ENCODE results near the gene LETMD1. TPM values are rescaled to one million over a fixed set of nuclear protein-coding genes. Genes with fewer than 3 reads are reported as not detected.
"Not testable (repeated sequence)": the region's sequence is repeated elsewhere in the genome, so short reads cannot be mapped to it uniquely, and the experiment has no call there.

LETMD1 gene
- total RNA-seq, 2 experiments from 2014 or later = 88.7 to 89.0 TPM

- Mint-ChIP-seq H3K4me1 (ENCODE audit: low read depth) (peaks cover 50% of the 10 kb centered on the region), H3K27me3 (ENCODE audit: low read depth) (no peaks in the 10 kb centered on the region), H3K4me3 (no peak overlapping the region), H3K27ac (no peak overlapping the region), H3K36me3 (ENCODE audit: low read depth) (peaks cover 5% of the 10 kb centered on the region), H3K9me3 (no peaks in the 10 kb centered on the region)
- no peak for DNase-seq
- CTCF ChIA-PET = interaction anchor here (0.6 to 1.5 kb wide), 3 partner anchors 8 to 619 kb away, joined by 3 to 4 read pairs (median 3); no protein-coding TSS in a partner anchor
- intact Hi-C loops (cut with micrococcal nuclease) = no loop called here
Measured at GRCh38 chr12:51013441-51013840, 34.7 kb upstream of the LETMD1 start.

- DNase-seq; H3K9me3 Mint-ChIP-seq; H3K27ac Mint-ChIP-seq; CTCF ChIA-PET; H3K36me3 Mint-ChIP-seq (ENCODE audit: low read depth); H3K27me3 Mint-ChIP-seq (ENCODE audit: low read depth); intact Hi-C loops (cut with micrococcal nuclease); H3K4me3 Mint-ChIP-seq: not testable (repeated sequence)
- peaks cover 44% of the 10 kb centered on the region for H3K4me1 Mint-ChIP-seq (ENCODE audit: low read depth)
Measured at GRCh38 chr12:51014467-51014866, 33.7 kb upstream of the LETMD1 start.

- intact Hi-C loops (cut with micrococcal nuclease) = no loop called here
- H3K4me1 Mint-ChIP-seq (ENCODE audit: low read depth) = peaks cover 45% of the 10 kb centered on the region
Measured at GRCh38 chr12:51017452-51017851, 30.7 kb upstream of the LETMD1 start.

GRCh38 chr12:51018956-51019355 is 29.2 kb upstream of the LETMD1 start:
- no peak overlapping the region for H3K27ac Mint-ChIP-seq
- intact Hi-C loops (cut with micrococcal nuclease) = no loop called here
- CTCF ChIA-PET = no interaction called here
- H3K27me3 Mint-ChIP-seq (ENCODE audit: low read depth) = no peaks in the 10 kb centered on the region
- no peaks in the 10 kb centered on the region for H3K9me3 Mint-ChIP-seq
- no peak overlapping the region for H3K4me3 Mint-ChIP-seq
- H3K4me1 Mint-ChIP-seq (ENCODE audit: low read depth) = peaks cover 42% of the 10 kb centered on the region
- peaks cover 1% of the 10 kb centered on the region for H3K36me3 Mint-ChIP-seq (ENCODE audit: low read depth)
- DNase-seq = no peak

More at GRCh38 chr12:51017452-51017851, 30.7 kb upstream of the LETMD1 start:
- Mint-ChIP-seq H3K9me3 (no peaks in the 10 kb centered on the region), H3K4me3 (no peak overlapping the region), H3K27ac (no peak overlapping the region), H3K36me3 (ENCODE audit: low read depth) (peaks cover 1% of the 10 kb centered on the region), H3K27me3 (ENCODE audit: low read depth) (no peaks in the 10 kb centered on the region)
- CTCF ChIA-PET = interaction anchor here (0.6 kb wide), 1 partner anchor 15 kb away, joined by 5 read pairs; no protein-coding TSS in a partner anchor
- DNase-seq = no peak

- DNase-seq = no peak
- CTCF ChIA-PET = interaction anchor here (0.6 kb wide), 1 partner anchor 28 kb away, joined by 4 read pairs; no protein-coding TSS in a partner anchor
- Mint-ChIP-seq H3K27me3 (ENCODE audit: low read depth) (no peaks in the 10 kb centered on the region), H3K4me3 (no peak overlapping the region), H3K36me3 (ENCODE audit: low read depth) (peaks cover 1% of the 10 kb centered on the region), H3K27ac (no peak overlapping the region), H3K9me3 (no peaks in the 10 kb centered on the region), H3K4me1 (ENCODE audit: low read depth) (peaks cover 51% of the 10 kb centered on the region)
- intact Hi-C loops (cut with micrococcal nuclease) = loop anchor here (10.0 kb wide), 1 partner anchor 395 kb away; no protein-coding TSS in a partner anchor
Measured at GRCh38 chr12:51019927-51020326, 28.2 kb upstream of the LETMD1 start.

- no peaks in the 10 kb centered on the region for H3K9me3 Mint-ChIP-seq
- H3K4me1 Mint-ChIP-seq (ENCODE audit: low read depth) = peaks cover 53% of the 10 kb centered on the region
- intact Hi-C loops (cut with micrococcal nuclease) = loop anchor here (10.0 kb wide), 1 partner anchor 396 kb away; no protein-coding TSS in a partner anchor
- CTCF ChIA-PET = no interaction called here
- no peak overlapping the region for H3K27ac Mint-ChIP-seq
- H3K27me3 Mint-ChIP-seq (ENCODE audit: low read depth) = no peaks in the 10 kb centered on the region
- H3K36me3 Mint-ChIP-seq (ENCODE audit: low read depth) = peaks cover 1% of the 10 kb centered on the region
- DNase-seq = no peak
- H3K4me3 Mint-ChIP-seq = no peak overlapping the region
Measured at GRCh38 chr12:51020448-51021182, 27.5 kb upstream of the LETMD1 start.

- H3K27ac Mint-ChIP-seq = no peak overlapping the region
- DNase-seq = no peak
- intact Hi-C loops (cut with micrococcal nuclease) = loop anchor here (10.0 kb wide), 1 partner anchor 397 kb away; no protein-coding TSS in a partner anchor
- no peaks in the 10 kb centered on the region for H3K27me3 Mint-ChIP-seq (ENCODE audit: low read depth)
- H3K4me1 Mint-ChIP-seq (ENCODE audit: low read depth) = peaks cover 57% of the 10 kb centered on the region
- no peaks in the 10 kb centered on the region for H3K9me3 Mint-ChIP-seq
- no peak overlapping the region for H3K4me3 Mint-ChIP-seq
- H3K36me3 Mint-ChIP-seq (ENCODE audit: low read depth) = peaks cover 1% of the 10 kb centered on the region
- CTCF ChIA-PET = interaction anchor here (0.6 to 1.2 kb wide), 5 partner anchors 9 to 516 kb away, joined by 3 to 5 read pairs (median 4); no protein-coding TSS in a partner anchor
Measured at GRCh38 chr12:51021694-51022093, 26.4 kb upstream of the LETMD1 start.

GRCh38 chr12:51023625-51024382 is 24.3 kb upstream of the LETMD1 start:
- Mint-ChIP-seq H3K4me3 (peak overlapping the region; percentile 85), H3K36me3 (ENCODE audit: low read depth) (no peaks in the 10 kb centered on the region), H3K27me3 (ENCODE audit: low read depth) (no peaks in the 10 kb centered on the region), H3K4me1 (ENCODE audit: low read depth) (peaks cover 69% of the 10 kb centered on the region), H3K9me3 (no peaks in the 10 kb centered on the region), H3K27ac (peak overlapping the region; percentile 93)
- intact Hi-C loops (cut with micrococcal nuclease) = loop anchor here (2.0 to 10.0 kb wide), 3 partner anchors 399 to 515 kb away; no protein-coding TSS in a partner anchor
- DNase-seq = no peak
- CTCF ChIA-PET = interaction anchor here (0.6 to 4.9 kb wide), 3 partner anchors 31 to 197 kb away, joined by 3 to 56 read pairs (median 3); no protein-coding TSS in a partner anchor

- intact Hi-C loops (cut with micrococcal nuclease) = loop anchor here (1.0 to 10.0 kb wide), 13 partner anchors 16 to 947 kb away; partner anchors contain the start of genes ATF1, CSRNP2 and LETMD1
- Mint-ChIP-seq H3K27me3 (ENCODE audit: low read depth) (no peaks in the 10 kb centered on the region), H3K27ac (peak overlapping the region; percentile 93), H3K36me3 (ENCODE audit: low read depth) (no peaks in the 10 kb centered on the region), H3K4me3 (peak overlapping the region; percentile 85), H3K4me1 (ENCODE audit: low read depth) (peaks cover 61% of the 10 kb centered on the region), H3K9me3 (no peaks in the 10 kb centered on the region)
- CTCF ChIA-PET = interaction anchor here (1.4 to 5.6 kb wide), 4 partner anchors 38 to 261 kb away, joined by 3 to 56 read pairs (median 37); partner anchors contain the start of gene ATF1
- no peak for DNase-seq
Measured at GRCh38 chr12:51025338-51025835, 22.7 kb upstream of the LETMD1 start.

- Mint-ChIP-seq H3K4me3 (peak within 1 kb of the TSS; percentile 85), H3K4me1 (ENCODE audit: low read depth) (peaks cover 54% of the 10 kb centered on the region), H3K27me3 (ENCODE audit: low read depth) (no peaks in the 10 kb centered on the region), H3K27ac (peak within 1 kb of the TSS; percentile 93), H3K36me3 (ENCODE audit: low read depth) (no peaks in the 10 kb centered on the region), H3K9me3 (no peaks in the 10 kb centered on the region)
- CTCF ChIA-PET = interaction anchor here (0.5 to 5.6 kb wide), 9 partner anchors 17 to 522 kb away, joined by 3 to 56 read pairs (median 4); partner anchors contain the start of gene ATF1
- intact Hi-C loops (cut with micrococcal nuclease) = loop anchor here (1.0 to 10.0 kb wide), 13 partner anchors 17 to 946 kb away; partner anchors contain the start of genes ATF1, CSRNP2 and LETMD1
- DNase-seq = peak; percentile 96
Measured at GRCh38 chr12:51025836-51026638, 22.1 kb upstream of the LETMD1 start, which contains the start of gene SLC11A2. TSS of gene SLC11A2 (minus strand) at chr12:51026384. CDS start at chr12:51010728, 15,656 bp downstream.

GRCh38 chr12:51027342-51027835 is 20.7 kb upstream of the LETMD1 start:
- Mint-ChIP-seq H3K4me1 (ENCODE audit: low read depth) (peaks cover 43% of the 10 kb centered on the region), H3K9me3 (no peaks in the 10 kb centered on the region), H3K36me3 (ENCODE audit: low read depth) (no peaks in the 10 kb centered on the region), H3K27ac (peak overlapping the region; percentile 93), H3K27me3 (ENCODE audit: low read depth) (no peaks in the 10 kb centered on the region), H3K4me3 (peak overlapping the region; percentile 85)
- DNase-seq = no peak
- intact Hi-C loops (cut with micrococcal nuclease) = loop anchor here (5.0 to 10.0 kb wide), 3 partner anchors 403 to 945 kb away; no protein-coding TSS in a partner anchor
- CTCF ChIA-PET = interaction anchor here (0.6 to 5.6 kb wide), 20 partner anchors 11 to 905 kb away, joined by 3 to 56 read pairs (median 4); partner anchors contain the start of gene ATF1
